CD8-positive, alpha-beta memory T cell (primary cell): ENCODE measurements around the gene GGT7. TPM values are rescaled to one million over a fixed set of nuclear protein-coding genes. Genes with fewer than 3 reads are reported as not detected.

Experiments
- polyA plus RNA-seq: library from polyadenylated mRNA; unstranded; fragments of 300-500 nt; fragmentation: Illumina TruSeq; gene quantifications from one replicate; pipeline ENCODE4 v1.2.3, GENCODE V29; 2021
- total RNA-seq, 2 experiments: library from RNA; stranded (reverse); gene quantifications; one replicate each; pipeline ENCODE4 v1.2.3, GENCODE V29; 2021

The GGT7 gene
- total and polyA plus RNA-seq, 3 experiments from 2014 or later: 1.7 to 10.0 (median 8.2) TPM

Other genes with a start within 250 kb of the GGT7 start
- 10 to 100 TPM; 24.9 to 26.3 TPM for gene PIGU, start 195.8 kb downstream of the GGT7 start, total RNA-seq
- 33.0 TPM for gene PIGU, start 195.8 kb downstream of the GGT7 start, polyA plus RNA-seq
- gene TP53INP2, start 168.5 kb downstream of the GGT7 start, total RNA-seq: 1 to 10 TPM; 3.5 to 3.6 TPM
- 1.1 TPM for gene TP53INP2, start 168.5 kb downstream of the GGT7 start, polyA plus RNA-seq
- 10 to 100 TPM; 22.7 to 23.1 TPM for gene NCOA6, start 47.2 kb downstream of the GGT7 start, total RNA-seq
- gene NCOA6, start 47.2 kb downstream of the GGT7 start, polyA plus RNA-seq: 11.4 TPM
- 1 to 10 TPM; 6.0 to 7.2 TPM for gene ACSS2, start 3.8 kb upstream of the GGT7 start, total RNA-seq
- 5.3 TPM for gene ACSS2, start 3.8 kb upstream of the GGT7 start, polyA plus RNA-seq
- 10 to 100 TPM; 63.0 to 65.2 TPM for gene GSS, start 83.0 kb upstream of the GGT7 start, total RNA-seq
- 38.8 TPM for gene GSS, start 83.0 kb upstream of the GGT7 start, polyA plus RNA-seq
- under 1 TPM; 0.16 to 0.48 TPM for gene MYH7B, start 83.0 kb upstream of the GGT7 start, total RNA-seq
- 0.26 TPM for gene MYH7B, start 83.0 kb upstream of the GGT7 start, polyA plus RNA-seq
- gene TRPC4AP, start 220.0 kb upstream of the GGT7 start, total RNA-seq: 10 to 100 TPM; 51.2 to 53.4 TPM
- 59.8 TPM for gene TRPC4AP, start 220.0 kb upstream of the GGT7 start, polyA plus RNA-seq